OCI-LY7 (cell line): ENCODE results near the gene SLC2A6.

Experiments used
- EZH2phosphoT487 ChIP-seq: fragments of 200-600 bp; sonication (generic); IDR thresholded peaks from 2 replicates; pipeline ENCODE4 v1.6.1; 2018; ENCODE audit warnings: low read depth, borderline replicate concordance, mild to moderate bottlenecking, mixed run types, antibody characterized with exemption, low read length, moderate library complexity, mixed read lengths
- TF ChIP-seq, protein P1 (sequence below): fragments of 200-600 bp; sonication (generic); conservative IDR thresholded peaks from 2 replicates; pipeline ENCODE4 v1.5.1; 2014; ENCODE audit warnings: mild to moderate bottlenecking, antibody characterized with exemption, low read length, moderate library complexity, mixed read lengths

DNA sequence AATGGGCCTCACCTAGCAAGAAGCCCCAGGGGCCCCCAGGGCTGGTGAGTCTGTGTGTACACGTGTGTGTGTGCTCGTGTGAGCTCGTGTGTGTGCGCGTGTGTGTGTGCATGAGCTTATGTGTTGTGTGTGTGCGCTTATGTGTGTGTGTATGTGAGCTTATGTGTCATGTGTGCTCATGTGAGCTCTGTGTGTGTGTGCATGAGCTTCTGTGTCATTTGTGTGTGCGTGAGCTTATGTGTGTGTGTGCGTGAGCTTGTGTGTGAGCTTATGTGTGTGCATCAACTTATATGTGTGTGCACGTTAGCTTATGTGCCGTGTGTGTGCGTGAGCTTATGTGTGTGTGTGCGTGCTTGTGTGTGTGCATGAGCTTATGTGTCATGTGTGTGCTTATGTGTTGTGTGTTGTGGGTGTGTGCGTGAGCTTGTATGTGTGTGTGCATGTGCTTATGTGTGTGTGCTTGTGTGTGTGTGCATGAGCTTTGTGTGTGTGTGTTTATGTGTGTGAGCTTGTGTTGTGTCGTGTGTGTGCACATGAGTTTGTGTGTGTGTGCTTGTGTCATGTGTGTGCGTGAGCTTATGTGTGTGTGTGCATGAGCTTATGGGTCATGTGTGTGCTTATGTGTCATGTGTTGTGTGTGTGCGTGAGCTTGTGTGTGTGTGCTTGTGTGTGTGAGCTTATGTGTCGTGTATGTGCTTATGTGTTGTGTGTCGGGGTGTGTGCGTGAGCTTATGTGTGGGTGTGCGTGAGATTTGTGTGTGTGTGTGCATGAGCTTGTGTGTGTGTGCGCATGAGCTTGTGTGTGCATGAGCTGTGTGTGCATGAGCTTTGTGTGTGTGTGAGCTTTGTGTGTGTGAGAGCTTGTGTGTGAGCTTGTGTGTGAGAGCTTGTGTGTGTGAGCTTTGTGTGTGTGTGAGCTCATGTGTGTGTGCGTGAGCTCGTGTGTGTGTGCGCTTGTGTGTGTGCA is 16.7 kb upstream of the SLC2A6 start:
- TF ChIP-seq, protein P1, sequence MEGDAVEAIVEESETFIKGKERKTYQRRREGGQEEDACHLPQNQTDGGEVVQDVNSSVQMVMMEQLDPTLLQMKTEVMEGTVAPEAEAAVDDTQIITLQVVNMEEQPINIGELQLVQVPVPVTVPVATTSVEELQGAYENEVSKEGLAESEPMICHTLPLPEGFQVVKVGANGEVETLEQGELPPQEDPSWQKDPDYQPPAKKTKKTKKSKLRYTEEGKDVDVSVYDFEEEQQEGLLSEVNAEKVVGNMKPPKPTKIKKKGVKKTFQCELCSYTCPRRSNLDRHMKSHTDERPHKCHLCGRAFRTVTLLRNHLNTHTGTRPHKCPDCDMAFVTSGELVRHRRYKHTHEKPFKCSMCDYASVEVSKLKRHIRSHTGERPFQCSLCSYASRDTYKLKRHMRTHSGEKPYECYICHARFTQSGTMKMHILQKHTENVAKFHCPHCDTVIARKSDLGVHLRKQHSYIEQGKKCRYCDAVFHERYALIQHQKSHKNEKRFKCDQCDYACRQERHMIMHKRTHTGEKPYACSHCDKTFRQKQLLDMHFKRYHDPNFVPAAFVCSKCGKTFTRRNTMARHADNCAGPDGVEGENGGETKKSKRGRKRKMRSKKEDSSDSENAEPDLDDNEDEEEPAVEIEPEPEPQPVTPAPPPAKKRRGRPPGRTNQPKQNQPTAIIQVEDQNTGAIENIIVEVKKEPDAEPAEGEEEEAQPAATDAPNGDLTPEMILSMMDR: no peak
- no peak for TF ChIP-seq EZH2phosphoT487
